SU-DHL-6 (cell line): ENCODE measurements around the gene KCNH3.

ENCODE experiments used
- H2AFZ ChIP-seq: fragments of 200-600 bp; sonication (generic); 2 replicates; pipeline ENCODE4 v1.6.1; 2014; ENCODE audit warnings: low read depth, mild to moderate bottlenecking, moderate library complexity, mixed read lengths, antibody characterized with exemption, low read length; ENCODE audit not compliant: severe bottlenecking
- H3F3A ChIP-seq: fragments of 200-600 bp; shearing (Covaris generic); 2 replicates; pipeline ENCODE4 v1.6.0; 2016; ENCODE audit warnings: antibody characterized with exemption, mild to moderate bottlenecking; ENCODE audit not compliant: insufficient read depth
- H3K27ac ChIP-seq: fragments of 200-600 bp; sonication (generic); 2 replicates; pipeline ENCODE4 v1.5.1; 2016; ENCODE audit warnings: low read depth, mild to moderate bottlenecking, low read length, moderate library complexity, mixed read lengths
- H3K27me3 ChIP-seq: fragments of 200-600 bp; sonication (generic), shearing (Covaris generic); 2 replicates; pipeline ENCODE4 v1.6.0; 2014; ENCODE audit warnings: mild to moderate bottlenecking, low read length
- H3K36me3 ChIP-seq: fragments of 200-600 bp; sonication (generic); 2 replicates; pipeline ENCODE4 v1.6.1; 2014; ENCODE audit warnings: mild to moderate bottlenecking, low read length, mixed read lengths
- H3K4me2 ChIP-seq: fragments of 300-600, 200-600 bp; shearing (Covaris generic), sonication (generic); 2 replicates; pipeline ENCODE4 v1.6.0; 2014; ENCODE audit warnings: low read length, low read depth, mild to moderate bottlenecking; ENCODE audit not compliant: poor library complexity, severe bottlenecking
- H3K4me3 ChIP-seq: fragments of 200-600 bp; sonication (generic); 2 replicates; pipeline ENCODE4 v1.5.1; 2014; ENCODE audit warnings: antibody characterized with exemption, low read length, mild to moderate bottlenecking, mixed read lengths; ENCODE audit not compliant: insufficient read depth, poor library complexity, severe bottlenecking
- H3K79me2 ChIP-seq: fragments of 200-600 bp; sonication (generic); 2 replicates; pipeline ENCODE4 v1.6.1; 2014; ENCODE audit warnings: mild to moderate bottlenecking, low read length, moderate library complexity; ENCODE audit not compliant: insufficient read depth
- H3K9ac ChIP-seq: fragments of 200-600 bp; sonication (generic); 2 replicates; pipeline ENCODE4 v1.7.0; 2014; ENCODE audit warnings: mild to moderate bottlenecking, low read length
- H3K9me2 ChIP-seq: fragments of 200-600 bp; sonication (generic); replicated peaks from 2 replicates; pipeline ENCODE4 v1.6.1; 2014; ENCODE audit warnings: low read length; ENCODE audit not compliant: insufficient read depth
- H3K9me3 ChIP-seq: fragments of 200-600 bp; sonication (generic); 2 replicates; pipeline ENCODE4 v1.6.1; 2014; ENCODE audit warnings: low read length, mixed read lengths; ENCODE audit not compliant: insufficient read depth
- H4K20me1 ChIP-seq: fragments of 200-600 bp; sonication (generic); 2 replicates; pipeline ENCODE4 v1.6.1; 2014; ENCODE audit warnings: low read depth, mild to moderate bottlenecking, antibody characterized with exemption, low read length, moderate library complexity, mixed read lengths
- CTCF ChIP-seq: fragments of 200-600 bp; sonication (generic); IDR thresholded peaks from one replicate; pipeline ENCODE4 v1.5.1; 2017; ENCODE audit warnings: antibody characterized with exemption, mild to moderate bottlenecking, low read length, moderate library complexity; ENCODE audit not compliant: insufficient read depth, poor library complexity, severe bottlenecking
- EZH2phosphoT487 ChIP-seq: fragments of 200-600 bp; sonication (generic), shearing (Covaris generic); conservative IDR thresholded peaks from 2 replicates; pipeline ENCODE4 v1.6.1; 2018; ENCODE audit warnings: mild to moderate bottlenecking, antibody characterized with exemption, low read length, moderate library complexity, mixed read lengths

KCNH3 gene

GRCh38 chr12:49540229-49541139 lies 1.7 kb downstream of the KCNH3 start:
- Histone ChIP-seq H3K36me3 (no peaks in the 10 kb centered on the region), H3K4me3 (no peak overlapping the region), H3K9ac (no peak overlapping the region), H3K9me2 (no peaks in the 10 kb centered on the region), H3K79me2 (no peaks in the 10 kb centered on the region), H4K20me1 (no peaks in the 10 kb centered on the region), H3K4me2 (no peak overlapping the region), H2AFZ (no peak overlapping the region), H3F3A (peaks cover 4% of the 10 kb centered on the region; the same call in 1 of the 2 replicates), H3K27me3 (no peaks in the 10 kb centered on the region), H3K27ac (no peak overlapping the region), H3K9me3 (no peaks in the 10 kb centered on the region)
- TF ChIP-seq CTCF (no peak), EZH2phosphoT487 (no peak)

GRCh38 chr12:49541140-49541861 lies 2.5 kb downstream of the KCNH3 start:
- no peak overlapping the region for H2AFZ ChIP-seq
- no peaks in the 10 kb centered on the region for H4K20me1 ChIP-seq
- no peak overlapping the region for H3K4me3 ChIP-seq
- no peaks in the 10 kb centered on the region for H3K9me3 ChIP-seq
- no peaks in the 10 kb centered on the region for H3K79me2 ChIP-seq
- TF ChIP-seq EZH2phosphoT487 = no peak
- TF ChIP-seq CTCF = no peak
- H3K4me2 ChIP-seq = no peak overlapping the region
- H3F3A ChIP-seq = peaks cover 4% of the 10 kb centered on the region; the same call in 1 of the 2 replicates
- no peaks in the 10 kb centered on the region for H3K27me3 ChIP-seq
- H3K9ac ChIP-seq = no peak overlapping the region
- no peaks in the 10 kb centered on the region for H3K9me2 ChIP-seq
- no peaks in the 10 kb centered on the region for H3K36me3 ChIP-seq
- H3K27ac ChIP-seq = no peak overlapping the region

- Histone ChIP-seq H3K4me3 (no peak overlapping the region), H4K20me1 (no peaks in the 10 kb centered on the region), H3K9me2 (no peaks in the 10 kb centered on the region), H3K9me3 (no peaks in the 10 kb centered on the region), H3K27ac (no peak overlapping the region), H3K9ac (no peak overlapping the region), H3K27me3 (no peaks in the 10 kb centered on the region), H3F3A (no peaks in the 10 kb centered on the region), H3K36me3 (no peaks in the 10 kb centered on the region), H3K79me2 (no peaks in the 10 kb centered on the region), H2AFZ (no peak overlapping the region), H3K4me2 (no peak overlapping the region)
- TF ChIP-seq EZH2phosphoT487 (no peak), CTCF (no peak)
Measured at GRCh38 chr12:49541911-49542505, 3.2 kb downstream of the KCNH3 start.
